GM18867 (cell line): ENCODE data around the gene TENT4A.
A peak's percentile ranks its signal among the peaks of the same experiment; 100 is the strongest.

ENCODE experiments used
- ATAC-seq: cut with Tn5 transposase; IDR thresholded peaks from one replicate; pipeline ENCODE4 v1.9.1; 2021; ENCODE audit warnings: mild to moderate bottlenecking, moderate library complexity; ENCODE audit not compliant: unreplicated experiment

TENT4A gene

GRCh38 chr5:6700074-6700684, 13.1 kb upstream of the TENT4A start:
- ATAC-seq: no peak

- no peak for ATAC-seq
Observed at GRCh38 chr5:6700685-6701355, 12.4 kb upstream of the TENT4A start.

DNA sequence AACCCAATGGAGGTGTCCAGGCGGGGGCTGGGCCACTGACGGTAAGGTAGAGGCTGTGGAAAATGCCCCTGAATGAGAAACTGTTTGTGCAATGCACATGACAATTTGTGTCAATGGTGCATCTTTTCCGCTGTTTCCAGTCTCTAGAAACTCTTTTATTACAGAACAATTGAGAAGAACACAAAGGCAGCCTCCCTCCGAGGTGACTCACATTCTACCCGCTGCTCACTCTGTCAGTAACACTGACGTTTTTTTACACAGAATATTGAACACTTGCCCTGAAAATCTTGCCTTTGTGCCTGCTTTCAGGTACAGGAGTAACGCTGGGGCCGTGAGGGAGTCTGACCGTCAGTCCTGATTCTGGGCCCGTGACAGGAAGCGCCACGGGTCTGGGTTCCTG, 11.7 kb upstream of the TENT4A start:
- no peak for ATAC-seq

DNA sequence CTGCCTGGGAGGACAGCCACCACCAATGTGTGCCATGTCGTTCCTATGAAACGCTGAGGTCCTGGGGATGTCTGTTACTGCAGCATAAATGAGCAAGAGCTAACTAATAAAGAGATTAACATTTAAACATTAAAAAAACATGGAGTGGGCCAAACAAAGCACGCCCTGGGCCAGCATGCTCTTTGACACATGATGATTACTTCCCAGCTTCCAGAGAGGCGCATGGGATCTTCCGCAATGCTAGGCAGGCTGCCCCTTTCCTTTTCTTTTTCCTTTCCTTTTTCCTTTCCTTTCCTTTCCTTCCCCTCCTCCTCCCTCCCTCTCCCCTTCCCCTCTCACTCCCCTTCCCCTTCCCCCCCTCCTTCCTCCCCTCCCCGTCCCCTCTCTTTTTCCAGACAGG, 10.6 kb upstream of the TENT4A start:
- ATAC-seq: no peak

DNA sequence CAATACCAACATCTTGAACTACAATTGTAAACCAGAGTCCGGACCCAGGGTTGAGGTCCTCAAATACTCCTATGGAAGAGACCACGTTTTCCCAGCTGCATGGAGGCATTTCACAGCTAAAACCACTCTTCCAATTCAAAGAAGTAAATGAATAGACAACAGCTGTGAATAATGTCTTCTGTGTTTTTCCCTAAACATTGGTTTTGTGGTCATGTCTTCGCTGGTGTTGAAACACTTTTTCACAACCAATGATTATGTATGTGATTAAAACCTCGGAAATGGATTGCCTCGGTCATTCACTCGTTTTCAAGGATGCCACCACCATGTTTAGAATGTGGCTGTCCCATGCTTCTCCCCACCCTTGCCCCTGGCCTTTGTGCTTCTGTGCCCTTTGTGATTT, 9.4 kb upstream of the TENT4A start:
- no peak for ATAC-seq

DNA sequence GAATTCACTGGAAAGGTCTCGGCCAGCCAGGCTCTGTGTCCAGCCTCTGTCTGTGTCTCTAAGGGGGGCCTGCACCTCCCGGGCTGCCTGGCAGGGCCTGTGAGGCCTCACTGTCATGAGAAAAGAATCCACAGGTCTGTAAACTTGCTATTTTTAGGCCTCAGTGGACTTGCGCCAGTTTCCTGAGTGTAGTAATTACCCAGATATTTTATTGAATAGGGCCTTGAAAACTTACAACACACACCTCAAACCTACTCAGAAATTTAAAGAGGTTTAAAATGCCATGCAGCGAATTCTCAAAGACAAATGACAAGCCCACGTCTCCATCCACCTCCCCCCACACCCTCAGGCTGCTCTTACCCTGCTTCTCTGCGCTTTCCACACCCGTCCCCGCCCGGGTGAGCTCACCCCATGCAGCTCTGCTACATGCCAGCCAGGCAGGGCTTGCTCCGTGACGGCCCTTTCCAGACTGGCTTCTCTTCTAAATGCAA, 8.8 kb upstream of the TENT4A start:
- no peak for ATAC-seq

GRCh38 chr5:6705088-6705487, 8.1 kb upstream of the TENT4A start:
- peak; percentile 82 for ATAC-seq

- ATAC-seq: no peak
Observed at GRCh38 chr5:6705959-6706358, 7.3 kb upstream of the TENT4A start.

DNA sequence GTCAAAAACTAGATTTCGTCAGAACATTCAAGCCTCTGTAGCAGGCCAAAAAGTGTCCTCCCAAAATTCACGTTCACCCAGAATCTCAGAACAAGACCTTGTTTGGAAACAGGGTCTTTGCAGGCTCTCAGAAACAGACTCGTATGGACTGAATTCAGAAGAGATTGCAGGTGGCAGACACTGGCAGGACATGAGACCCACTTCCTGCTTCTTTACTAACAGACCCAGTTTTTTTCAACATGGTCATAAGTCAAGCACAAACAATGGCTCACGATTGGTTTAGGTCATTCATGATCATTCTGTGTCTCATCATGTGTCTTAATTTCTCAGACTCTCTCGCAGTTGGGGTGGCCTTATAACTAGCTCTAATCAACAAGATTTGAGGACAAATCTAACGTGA, 5.4 kb upstream of the TENT4A start:
- ATAC-seq: no peak

DNA sequence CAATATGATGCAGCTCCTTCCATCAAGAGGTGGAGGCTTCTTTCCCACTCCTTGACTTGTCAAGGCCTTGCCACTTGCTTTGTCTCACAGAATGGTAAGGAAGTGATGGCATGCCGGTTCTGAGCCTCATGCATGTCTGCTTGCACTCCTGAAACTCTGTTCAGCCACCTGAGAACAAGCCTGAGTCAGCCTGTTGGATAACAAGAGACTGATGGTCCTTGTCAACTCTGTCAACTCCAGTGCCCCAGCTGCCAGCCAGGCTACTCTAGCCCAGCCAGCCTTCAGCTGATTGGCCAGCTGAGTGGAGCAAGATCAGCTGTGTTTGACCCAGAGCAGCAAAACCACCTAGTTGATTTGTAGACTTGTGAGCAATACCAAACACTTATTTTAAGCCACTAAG, 4.4 kb upstream of the TENT4A start:
- no peak for ATAC-seq

DNA sequence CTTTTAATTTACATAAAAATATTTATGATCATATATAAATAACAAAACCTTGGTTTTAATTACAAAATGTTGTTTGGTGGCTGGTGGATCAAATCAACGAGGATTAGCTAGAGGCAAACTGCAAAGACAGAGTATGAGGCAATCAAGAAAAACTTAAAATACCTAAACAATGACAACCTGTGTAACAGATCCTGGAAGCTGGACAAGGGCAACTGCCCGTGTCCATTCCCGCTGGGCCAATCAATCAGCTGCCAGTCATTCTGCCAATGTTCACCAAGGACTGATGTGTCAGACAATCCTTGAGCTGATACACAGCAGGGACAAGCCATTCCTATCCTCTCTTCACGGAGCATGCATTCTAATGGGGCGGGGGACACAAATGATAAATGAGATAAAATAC, 3.2 kb upstream of the TENT4A start:
- ATAC-seq: no peak

- no peak for ATAC-seq
Observed at GRCh38 chr5:6710551-6711318, 2.5 kb upstream of the TENT4A start.

GRCh38 chr5:6711409-6712141, 1.7 kb upstream of the TENT4A start:
- no peak for ATAC-seq

DNA sequence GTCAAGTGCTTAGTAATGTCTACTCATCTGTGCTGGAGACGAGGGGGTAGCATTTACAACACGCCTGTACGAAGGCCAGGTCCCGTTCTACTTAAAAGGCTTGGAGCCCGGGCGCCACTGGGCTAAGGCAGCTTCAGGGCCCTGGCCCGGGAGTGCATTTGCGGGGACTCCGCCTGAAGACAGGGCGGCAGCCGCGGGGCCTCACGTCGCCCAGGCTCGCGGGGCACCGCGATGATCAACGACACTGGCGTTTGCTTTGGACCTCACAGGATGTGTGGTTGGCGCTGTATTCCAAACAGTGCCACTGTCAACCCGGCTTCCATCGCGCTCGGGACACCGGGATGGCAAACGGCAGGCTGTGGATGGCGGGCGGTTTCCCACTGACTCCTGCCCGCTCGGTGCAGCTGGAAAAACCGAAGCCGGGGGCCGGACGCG, 1.1 kb upstream of the TENT4A start:
- no peak for ATAC-seq

DNA sequence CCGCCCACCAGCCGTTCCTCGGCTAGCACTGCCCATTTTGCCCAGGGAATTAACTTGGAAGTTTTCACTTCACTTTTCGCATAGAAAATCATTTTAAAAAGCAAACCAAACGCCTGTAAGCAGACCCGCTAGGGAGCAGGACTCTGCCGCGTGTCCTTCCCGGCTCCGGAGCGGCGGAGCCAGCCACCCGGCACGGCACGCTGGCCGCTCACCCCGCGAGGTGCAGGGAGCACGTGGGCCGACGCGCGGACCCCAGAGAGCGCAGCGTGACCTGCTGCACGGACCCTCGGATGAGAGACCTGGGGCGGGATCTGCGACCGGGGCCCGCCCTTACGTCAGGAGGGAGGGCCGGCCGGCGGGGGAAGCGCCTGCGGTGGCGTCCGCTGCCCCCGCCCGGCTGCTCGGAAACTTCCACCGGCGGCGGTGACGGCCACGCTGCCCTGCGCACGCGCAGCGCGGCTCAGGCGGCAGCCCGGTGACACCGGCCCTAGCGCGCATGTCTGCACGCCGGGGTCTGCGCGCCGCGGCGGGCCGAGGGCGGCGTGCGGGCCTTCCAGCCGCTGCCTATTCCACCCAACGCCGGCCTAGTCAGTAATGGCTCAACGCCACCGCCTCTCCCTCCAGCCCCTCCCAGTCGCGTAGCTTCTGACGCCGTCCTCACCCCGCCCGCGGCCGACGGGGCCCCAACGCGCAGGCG, 507 bp upstream of the TENT4A start:
- ATAC-seq: peak; percentile 64

DNA sequence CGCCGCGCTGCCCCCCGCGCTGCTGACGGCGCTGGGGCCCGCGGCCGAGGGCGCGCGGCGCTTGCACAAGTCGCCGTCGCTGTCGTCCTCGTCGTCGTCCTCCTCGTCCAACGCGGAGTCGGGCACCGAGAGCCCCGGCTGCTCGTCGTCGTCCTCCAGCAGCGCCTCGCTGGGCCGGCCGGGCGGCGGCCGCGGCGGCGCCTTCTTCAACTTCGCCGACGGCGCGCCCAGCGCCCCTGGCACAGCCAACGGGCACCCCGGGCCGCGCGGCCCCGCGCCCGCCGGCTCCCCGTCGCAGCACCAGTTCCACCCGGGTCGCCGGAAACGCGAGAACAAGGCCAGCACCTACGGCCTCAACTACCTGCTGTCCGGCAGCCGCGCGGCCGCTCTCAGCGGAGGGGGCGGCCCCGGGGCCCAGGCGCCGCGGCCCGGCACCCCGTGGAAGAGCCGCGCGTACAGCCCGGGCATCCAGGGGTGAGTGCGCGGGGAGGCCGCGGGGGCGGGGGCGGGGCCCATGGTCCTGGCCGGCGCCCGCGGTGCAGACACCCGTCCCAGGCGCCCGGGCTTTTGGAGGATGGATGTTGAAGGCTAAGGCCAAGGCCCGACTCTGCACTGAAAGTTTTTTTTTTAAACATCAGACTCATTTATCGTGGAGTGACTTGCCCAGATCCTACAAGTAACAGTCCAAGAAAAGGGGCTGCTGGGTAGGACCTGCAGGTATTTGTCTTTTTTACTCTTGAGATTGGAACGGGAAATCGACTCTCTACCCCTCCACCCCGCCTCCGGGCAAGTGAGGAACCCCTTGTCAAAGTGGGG, 1.2 kb downstream of the TENT4A start:
- ATAC-seq: no peak

GRCh38 chr5:6715271-6715670, 2.0 kb downstream of the TENT4A start:
- no peak for ATAC-seq

DNA sequence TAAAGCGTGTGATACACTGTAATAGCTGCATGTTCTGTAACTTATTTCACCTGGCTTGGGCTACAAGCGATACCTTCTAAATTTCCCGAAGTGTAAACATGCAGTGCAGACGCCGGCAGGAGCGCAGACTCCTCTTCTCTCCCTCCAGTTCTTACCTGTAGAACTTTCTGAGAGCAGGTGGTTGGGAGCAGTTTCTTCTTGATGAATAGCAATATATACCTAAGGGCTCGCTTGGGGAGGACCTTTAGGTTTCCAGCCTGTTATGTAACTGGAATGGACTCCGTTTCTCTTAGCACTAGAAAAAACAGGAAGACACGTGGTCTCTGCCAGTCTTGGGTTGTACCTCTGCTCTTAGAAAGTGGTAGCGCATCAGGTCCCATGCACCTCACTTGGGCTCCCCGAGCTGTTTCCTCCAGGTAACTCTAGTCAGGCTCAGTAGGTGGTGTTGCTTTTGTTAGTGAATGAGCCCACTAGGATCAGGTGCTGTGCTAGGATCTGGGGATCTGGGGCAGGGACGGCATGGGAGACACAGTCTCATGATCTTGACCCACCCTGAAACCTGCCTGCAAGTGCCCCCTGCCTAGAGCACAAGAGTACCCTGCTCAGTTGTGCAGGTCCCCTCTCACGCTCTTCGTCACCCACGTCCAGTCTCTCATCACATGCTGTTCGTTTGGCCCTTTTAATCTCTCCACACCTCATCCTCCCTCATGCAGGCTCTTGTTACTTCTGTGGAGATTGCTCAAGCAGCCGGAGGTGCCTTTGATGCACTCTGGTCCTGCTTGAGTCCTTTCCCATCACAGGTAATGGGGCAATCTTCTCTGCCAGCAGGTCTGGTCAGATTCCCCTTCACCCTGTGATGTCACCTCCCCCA, 2.8 kb downstream of the TENT4A start:
- no peak for ATAC-seq

DNA sequence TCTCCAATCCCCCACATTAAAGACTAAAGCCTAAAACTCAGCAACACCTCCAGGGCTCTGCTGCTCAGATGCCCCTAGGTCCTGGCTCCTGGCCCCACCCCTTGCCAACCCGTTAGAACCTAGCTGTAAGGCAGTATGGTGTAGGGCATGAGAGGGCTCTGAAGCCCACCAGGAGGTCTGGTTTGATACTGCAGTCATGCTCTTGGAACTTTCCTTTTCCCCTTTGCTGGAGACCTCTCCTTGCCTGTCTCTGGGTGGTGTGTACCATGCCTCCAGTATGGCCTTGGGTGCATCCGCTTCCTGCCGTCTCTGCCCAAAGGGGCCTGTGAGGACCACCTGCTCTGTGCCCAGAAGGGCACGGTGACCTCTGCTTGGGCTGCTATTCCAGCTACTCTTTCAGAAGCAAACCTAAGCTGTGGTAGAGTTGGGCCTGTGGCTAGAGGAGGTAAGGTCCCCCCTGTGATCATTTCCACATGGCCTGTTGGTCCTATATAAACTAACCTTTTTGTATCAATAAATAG, 3.5 kb downstream of the TENT4A start:
- ATAC-seq: no peak
